Stimulated activated CD8-positive, alpha-beta memory T cell treated with anti-CD3 and anti-CD28 coated beads, Interleukin-4, amount 100 ng/mL, for 4 hours (primary cell): ENCODE results near the gene ZBTB20.

Experiments
- DNase-seq, 2 donors: peaks; one replicate each; pipeline ENCODE4 v3.0.0-alpha.2; 2020; ENCODE audit warnings: low read depth in 2 of 2, low spot score in 1 of 2

ZBTB20 gene

DNA sequence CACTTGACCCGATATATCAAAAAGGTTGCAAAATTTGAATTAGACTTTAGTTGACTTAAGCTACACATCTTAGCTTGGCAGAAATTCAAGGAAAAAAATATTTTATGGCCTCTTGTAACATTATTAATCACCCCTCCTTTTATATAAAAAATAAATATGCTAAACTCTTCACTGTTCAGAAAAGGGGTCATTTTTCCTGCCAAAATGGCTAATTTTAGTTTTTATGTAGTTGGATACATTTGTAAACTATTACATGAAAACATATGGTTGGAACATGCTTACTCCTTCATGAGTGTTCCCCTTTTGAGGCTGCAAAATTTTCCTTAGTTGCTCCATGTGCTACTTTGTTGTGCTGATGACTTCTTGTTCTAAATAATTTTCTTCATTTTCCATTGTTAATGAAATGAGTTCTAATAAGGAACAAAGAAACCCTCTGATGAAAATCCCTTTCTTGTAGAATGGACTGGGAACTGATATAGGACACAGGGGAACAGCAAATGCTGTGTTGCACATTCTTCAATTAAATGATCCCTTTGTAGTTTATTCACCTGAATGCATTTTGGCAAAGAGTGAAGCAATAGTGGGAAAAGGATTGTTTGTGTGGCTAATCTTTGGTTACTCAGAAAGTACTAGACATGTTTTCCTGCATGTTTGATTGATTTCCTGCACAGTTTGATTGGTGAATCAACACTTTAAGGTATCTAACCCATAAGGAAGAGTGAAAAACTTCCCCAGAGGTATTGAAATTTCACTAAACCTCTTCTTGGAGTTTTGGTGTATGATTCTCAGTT, 503.9 kb downstream of the ZBTB20 start:
- DNase-seq, result no peak

DNA sequence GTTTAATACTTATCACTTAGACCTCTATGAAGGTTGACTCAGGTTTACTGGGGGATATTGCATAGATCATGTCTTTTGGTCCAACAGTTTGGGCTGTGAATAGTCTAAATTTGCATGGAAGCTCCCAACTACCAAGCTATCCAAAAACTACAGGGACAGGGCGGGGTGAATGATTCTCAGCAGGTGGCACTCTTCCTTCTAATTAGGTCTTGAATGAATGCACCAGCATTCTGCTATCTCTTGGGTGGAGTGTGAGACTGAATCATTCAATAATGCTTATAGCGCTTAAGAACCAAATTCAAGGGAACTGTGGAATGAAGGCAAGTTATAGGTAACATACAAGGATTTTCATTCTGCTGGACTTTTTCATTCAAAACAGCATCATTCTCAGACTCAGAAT, 507.0 kb downstream of the ZBTB20 start:
- DNase-seq, result no peak

DNA sequence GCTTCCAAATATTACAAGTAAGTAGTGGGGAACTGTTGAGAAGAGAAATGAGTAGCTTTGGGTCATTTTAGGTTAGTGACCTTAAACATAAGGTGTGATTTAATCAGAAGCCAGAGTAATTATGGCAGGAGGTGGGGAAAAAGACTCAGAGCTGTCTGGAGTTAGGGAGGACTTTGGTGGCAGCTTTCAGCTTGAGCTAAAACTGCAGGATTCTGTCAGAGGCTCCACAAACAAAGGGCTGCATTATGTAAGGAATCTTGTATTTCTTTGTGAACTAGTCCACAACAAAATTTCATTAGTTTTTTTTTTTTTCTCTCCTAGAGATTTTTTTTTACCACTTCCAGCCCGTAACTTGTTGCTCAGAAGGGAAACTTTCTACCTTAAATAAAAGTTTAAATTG, 507.9 kb downstream of the ZBTB20 start:
- no peak for DNase-seq

DNA sequence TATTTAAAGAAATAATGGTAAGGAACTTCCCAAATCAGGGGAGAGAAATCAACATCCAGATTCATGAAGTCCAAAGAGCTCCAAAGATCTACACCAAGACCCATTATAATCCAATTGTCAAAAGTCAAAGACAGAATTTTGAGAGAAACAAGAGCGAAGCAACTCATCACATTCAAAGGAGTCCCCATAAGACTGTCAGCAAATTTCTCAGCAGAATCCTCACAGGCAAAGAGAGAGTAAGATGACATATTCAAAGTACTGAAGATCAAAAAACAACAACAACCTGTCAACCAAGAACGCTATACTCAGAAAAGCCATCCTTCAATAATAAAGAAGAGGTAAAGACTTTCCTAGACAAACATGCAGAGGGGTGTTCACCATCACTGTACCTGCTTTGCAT, 511.2 kb downstream of the ZBTB20 start:
- DNase-seq, result no peak

DNA sequence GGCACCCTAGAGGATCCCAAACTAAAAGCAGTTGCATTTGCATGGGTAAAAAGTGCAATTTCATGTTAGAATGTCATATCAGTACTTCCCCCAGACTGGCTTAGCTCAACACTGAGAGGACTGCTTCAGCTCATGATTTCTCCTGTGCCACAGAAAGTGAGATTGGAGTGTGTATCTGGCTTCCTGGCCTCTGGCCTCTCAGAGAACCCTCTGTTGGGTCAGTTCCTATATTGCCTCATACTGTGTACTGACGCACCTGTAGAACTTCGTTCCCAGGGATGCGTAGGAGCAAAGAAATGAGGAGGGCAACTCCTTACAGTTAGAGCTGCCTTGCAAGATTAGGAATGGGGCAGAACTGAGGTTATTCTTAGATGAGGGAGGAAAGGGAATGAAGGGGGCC, 512.5 kb downstream of the ZBTB20 start:
- DNase-seq, result no peak

DNA sequence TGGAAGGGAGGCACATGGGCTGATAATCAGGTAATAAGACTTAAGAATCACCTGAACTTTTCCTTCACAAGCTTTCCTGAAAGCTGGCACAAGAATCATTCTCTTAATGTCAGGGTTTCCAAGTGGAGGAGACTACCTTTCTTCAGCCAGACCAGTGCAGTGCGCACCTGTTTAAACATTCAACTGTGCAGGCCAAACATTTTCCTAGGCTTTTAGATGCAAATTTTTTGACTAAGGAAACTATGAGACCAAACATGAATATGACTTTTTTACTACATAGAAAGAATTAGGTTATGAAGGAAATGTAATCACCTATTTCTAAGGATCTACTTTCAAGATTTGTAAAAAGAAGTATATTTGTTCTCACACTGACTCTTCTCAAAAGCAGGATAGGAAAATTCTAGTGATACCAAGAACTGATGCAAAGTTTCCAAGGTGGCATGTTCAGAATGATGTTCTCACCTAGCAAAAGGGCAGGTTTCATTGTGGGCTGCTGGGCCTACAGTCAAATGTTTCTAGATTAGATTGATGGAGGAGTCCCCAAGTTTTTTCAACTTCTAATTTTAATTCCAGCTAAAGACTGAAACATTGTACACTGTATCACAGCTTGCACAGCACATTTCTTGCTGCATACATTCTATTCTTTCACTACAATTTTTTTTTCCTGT, 514.2 kb downstream of the ZBTB20 start:
- DNase-seq, result no peak

DNA sequence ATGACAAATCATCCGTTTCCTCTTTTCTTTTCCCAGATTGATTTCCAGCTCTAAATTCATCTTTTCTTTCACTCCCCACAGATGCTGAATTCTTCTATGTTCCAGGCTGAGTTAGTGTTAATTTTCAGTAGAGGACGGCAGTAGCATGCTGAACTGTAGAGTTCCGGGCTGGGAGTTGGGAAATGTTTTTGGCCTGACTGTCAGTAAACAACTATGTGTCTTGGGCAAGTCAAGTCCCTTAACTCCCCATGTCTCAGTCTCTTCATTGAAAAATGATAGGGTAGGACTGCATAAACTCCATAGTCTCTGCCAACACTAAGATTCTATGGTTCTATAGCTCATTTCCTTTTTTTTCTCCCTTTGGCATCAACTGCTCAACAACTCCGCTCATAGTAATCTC, 519.3 kb downstream of the ZBTB20 start:
- no peak for DNase-seq

DNA sequence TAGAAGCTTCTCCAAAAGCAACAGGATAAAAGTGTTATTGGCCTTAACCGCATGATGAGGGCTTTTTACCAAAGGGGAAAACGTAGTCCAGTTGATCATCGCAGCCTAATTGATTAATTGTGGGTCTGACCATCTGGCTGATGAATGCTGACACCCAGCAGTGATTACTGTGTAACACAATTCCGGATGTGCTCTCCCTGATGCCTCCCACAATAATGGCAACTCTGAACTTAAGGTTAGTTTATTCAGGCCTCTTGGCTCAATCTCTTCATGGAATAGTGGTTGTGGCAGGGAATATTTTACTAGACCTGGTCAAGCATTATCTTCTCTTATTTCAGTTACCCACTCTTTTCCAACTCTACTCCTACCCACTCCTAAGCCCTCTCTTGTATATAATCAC, 520.3 kb downstream of the ZBTB20 start:
- DNase-seq, result no peak

DNA sequence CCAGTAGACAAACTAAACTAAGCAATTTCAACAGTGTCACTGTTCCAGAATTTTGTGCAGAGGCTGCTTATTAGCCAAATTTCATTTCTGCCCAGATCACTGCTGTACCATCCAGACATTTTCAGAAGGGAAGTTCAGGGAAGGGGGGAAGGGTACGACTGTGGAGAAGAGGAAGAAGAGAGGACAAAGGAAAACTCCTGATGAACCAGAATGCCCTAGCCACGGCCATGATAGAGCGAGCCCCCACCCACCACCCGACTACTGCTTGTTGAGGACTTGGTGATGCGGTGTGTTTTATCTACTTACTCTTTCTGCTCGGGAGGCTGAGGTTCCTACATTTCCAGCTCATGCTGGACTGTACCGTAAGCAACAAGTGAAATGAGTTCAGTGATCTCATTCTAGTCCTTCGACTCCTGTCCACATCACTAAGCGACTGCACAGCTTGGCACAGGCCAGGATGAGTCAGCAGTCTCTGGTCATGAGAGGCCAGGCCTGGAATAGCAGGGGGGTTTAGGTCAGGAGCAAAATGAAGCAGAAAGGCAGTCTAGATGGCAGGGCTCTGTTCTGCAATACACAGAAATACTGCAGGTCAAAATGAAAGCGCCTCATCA, 522.4 kb downstream of the ZBTB20 start:
- no peak for DNase-seq

DNA sequence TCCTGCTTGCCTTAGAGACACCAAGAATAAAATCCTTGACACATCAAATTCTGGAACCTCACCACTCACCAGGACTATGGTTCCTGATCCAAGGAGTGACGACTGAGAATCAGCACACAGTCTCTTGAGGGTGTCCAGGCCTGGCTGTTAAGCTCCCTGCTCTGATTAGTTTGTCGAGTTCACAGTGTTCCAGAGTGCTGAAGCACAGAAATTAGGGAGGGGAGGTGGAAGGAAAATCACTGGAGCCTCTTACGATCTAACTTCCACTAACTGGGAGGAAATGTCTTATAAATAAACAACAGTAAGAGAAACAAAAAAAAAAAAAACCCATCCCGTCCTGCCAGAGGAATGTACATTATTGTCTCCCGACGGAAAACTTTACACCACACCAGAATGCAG, 523.0 kb downstream of the ZBTB20 start:
- no peak for DNase-seq

DNA sequence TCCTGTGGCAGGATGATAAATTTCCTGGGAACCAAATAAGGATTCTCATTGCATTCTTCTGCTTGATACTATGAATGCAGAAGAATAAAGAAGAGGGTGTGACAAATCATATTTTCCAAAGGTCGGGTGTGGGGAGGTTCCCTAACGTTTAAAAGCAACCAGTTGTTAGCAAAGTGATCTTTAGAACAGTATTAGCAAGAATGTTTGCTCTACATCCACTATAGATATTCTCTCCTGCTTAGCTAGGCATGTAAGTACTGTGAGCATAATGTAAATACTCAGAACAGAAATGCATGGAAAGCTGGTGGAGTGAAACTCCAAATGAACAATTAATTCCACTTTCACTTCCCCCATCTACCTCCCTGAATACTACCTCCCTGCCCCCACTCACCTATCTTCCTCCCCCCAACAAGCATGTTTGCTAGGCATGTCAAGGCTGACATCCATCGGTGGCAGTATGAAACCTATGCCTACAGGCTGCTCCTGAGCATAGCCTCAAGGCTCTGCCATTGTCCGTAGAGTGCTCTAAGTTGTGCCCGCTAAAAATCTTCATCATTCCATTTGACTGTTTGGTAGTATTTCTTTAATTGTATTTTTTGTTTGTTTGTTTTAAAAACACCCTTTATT, 523.6 kb downstream of the ZBTB20 start:
- DNase-seq, result no peak

DNA sequence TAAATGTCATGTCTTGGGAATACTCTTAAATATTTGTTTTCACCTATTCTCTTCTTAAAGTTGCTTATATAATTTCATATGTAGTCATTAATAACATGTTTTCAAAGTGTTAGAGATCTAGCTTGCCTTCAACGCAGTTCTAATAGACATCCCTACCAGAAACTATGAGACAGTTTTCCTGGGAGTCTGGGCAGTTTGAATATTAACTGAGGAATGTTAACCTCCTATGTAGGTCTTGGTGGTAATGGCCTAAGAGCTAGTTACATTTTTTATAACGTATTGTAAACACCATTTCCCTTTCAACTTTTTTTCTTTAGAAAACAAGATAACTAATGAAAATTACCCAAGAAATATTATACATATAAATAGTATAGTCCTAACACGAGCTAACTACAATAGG, 525.1 kb downstream of the ZBTB20 start:
- DNase-seq, result no peak

DNA sequence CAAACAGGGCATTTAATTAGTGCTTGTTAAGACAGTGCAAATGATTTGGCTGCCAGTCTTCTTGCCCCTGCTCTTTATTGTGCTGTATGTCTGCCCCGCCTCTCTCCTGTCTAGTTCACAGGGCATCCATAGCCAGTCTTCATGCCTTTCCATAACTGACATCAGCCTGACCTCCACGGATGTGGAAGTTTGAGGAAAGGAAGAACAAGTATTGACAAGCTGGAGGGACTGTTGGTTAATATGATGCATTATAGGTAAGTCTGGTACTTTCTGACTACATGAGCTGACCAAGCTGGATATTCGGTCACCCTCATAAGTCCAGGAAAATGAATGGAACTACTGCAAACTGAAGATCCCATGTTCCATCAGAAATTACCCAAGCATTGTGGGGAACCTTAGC, 527.3 kb downstream of the ZBTB20 start:
- DNase-seq, result no peak

DNA sequence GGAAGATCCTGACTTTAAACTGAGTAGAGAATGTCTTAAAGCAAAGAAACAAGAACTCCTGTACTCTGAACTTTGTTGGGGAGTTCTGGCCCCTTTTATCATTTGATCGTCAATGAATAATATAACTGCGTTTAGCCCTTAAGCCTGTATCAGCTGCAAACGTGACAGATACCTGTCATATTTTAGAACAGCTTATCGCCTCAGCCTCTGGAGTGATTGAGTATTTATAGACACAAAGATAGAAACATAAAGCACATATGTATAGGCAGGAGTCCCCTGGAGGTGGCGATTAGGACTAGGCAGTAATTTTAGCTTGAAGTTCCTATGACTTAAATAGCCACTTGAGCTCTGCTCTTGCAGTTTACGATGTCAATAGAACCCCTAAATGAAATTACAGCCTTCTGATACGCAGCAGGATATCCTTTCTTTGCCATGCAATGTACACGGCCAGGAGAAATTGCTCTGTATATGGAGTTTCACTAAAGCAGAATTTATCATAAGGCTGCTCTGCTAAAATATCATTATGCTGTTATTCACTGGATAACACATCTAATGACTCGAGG, 531.5 kb downstream of the ZBTB20 start:
- no peak for DNase-seq

DNA sequence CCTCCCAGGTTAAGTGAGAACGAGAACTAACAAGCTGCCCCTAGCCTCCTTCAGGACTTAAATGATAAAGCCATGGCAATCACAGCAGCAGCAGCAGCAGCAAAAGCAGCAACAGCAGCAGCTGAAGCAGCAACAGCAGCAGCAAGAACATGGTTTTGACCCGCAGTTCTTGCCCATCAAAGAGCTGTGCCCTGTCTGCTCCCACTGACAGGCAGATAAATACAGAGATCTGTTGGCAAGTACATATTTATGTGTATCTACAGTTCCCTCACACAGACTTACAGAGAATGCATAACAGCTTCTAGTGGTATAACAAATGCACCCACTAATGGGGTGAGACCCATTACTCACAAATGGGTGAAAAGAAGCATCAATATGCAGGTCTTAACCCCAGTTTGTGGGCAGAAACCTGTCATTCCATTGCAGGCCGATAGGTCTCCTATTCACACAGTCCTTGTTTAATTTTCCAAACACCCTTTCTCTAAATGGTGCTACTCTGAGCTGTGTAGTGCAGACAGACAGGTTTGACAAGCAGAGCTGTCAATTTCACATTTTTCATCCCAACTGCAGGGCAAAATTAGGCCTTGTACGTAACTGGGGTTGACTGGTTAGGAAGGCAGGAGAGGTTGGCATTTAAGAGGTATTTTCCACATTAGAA, 537.0 kb downstream of the ZBTB20 start:
- no peak for DNase-seq

DNA sequence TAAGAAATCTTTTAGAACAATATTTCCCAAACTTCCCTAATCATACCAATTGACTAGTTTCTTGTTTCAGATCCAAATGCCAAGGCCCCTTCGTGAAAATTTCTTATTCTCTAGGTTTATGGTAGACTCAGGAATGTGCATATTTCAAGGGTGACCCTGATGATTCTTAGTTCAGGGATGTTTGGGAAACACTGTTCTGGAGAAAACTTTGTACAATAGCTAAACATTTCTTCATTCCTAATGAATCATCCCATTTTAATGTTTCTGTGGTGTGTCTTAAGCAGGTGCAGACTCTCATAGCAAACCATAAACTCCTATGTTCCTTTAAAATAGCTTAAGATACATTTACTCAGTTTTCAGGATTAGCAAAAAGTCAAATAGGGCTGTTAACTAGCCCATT, 538.8 kb downstream of the ZBTB20 start:
- no peak for DNase-seq

DNA sequence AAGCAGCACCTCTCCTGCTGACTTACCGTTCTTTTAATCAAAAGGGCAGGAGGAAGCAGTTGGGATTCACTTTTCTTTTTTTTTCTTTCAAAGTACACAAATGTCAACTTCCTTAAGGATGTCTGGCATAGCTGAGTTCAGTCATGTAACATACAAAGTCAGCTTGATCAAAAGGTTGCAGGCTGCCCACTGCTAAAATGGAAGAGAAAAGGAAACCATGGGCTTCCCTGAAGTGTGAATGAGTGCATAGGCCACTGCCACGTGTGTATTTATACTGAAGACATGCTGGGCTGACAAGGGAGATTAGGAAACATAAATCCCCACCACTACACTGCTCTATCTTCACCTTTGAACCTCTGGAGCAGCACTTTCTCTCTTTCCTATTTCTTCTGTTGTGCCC, 540.8 kb downstream of the ZBTB20 start:
- no peak for DNase-seq

DNA sequence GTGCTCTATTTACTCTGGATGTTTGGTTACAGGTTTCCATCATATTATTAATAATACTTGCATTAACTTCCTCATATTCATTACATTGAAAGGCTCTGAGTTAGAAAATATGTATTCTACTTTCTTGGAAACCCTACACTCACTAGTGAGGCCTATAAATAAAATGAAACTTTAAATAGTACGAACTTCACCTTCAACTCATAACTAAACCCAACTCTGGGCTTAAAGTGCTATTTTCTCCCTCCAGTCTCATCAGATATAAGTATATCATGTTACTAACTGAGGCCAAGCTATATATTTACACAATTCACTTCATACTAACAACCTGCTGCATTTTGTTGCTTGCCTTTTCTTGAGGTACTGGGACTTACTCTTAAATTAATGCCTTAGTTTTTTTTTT, 546.5 kb downstream of the ZBTB20 start:
- DNase-seq, result no peak

DNA sequence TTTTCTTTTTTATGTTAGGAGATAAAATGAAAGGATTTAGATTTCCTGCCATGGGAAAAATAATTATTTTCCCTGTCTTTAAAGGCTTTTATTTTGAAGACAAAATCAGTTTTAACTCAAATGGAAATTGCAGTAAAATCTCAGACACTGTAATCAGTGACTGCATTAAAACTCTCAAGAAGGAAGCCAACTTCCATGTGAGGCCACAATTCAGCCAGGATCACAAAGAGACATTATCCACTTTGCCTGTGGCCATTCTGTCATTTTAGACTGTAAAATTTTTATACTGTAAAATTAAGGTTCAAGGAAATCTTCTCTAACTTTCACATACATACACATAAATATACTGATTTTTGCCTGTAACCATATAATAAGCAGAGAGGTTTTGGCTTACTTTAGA, 549.2 kb downstream of the ZBTB20 start:
- no peak for DNase-seq

DNA sequence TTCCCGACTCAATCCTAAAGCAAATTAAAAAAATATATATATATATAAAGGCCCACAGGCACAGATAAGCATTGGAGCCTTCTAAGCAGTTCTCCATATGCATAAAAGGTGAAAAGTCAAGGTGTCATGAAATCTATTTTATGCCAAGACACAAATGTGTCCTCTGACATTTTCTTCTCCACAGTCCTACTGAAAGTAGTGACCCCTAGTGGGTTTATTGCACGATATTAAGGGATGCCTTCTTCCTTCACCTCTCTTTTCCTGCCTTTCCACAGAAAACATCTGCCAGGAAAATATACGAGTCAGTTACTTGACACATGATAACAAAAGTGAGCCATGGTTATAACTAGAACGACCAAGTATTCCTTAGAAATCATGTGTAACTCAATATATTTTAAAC, 550.1 kb downstream of the ZBTB20 start:
- DNase-seq, result no peak

DNA sequence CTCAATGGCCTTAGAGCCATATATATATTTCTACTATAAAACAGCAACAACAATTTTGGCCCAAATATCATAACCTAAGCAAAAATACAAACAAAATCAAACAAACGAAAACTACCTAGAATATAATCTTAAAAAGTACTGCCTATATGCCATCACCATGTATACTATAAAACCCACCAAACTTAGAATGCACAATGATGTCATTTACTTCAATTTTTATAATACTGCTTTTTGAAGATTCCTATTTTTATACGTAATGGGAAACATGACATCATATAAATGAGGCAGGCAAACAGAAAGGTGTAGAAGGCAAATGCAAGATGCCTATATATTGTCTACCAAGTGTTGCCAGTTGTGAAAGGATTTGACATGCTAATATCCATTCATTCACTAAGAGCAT, 550.9 kb downstream of the ZBTB20 start:
- no peak for DNase-seq
